ENCODE data around the gene SYT1.
A peak's percentile ranks its signal among the peaks of the same experiment; 100 is the strongest.

Gene SYT1

DNA sequence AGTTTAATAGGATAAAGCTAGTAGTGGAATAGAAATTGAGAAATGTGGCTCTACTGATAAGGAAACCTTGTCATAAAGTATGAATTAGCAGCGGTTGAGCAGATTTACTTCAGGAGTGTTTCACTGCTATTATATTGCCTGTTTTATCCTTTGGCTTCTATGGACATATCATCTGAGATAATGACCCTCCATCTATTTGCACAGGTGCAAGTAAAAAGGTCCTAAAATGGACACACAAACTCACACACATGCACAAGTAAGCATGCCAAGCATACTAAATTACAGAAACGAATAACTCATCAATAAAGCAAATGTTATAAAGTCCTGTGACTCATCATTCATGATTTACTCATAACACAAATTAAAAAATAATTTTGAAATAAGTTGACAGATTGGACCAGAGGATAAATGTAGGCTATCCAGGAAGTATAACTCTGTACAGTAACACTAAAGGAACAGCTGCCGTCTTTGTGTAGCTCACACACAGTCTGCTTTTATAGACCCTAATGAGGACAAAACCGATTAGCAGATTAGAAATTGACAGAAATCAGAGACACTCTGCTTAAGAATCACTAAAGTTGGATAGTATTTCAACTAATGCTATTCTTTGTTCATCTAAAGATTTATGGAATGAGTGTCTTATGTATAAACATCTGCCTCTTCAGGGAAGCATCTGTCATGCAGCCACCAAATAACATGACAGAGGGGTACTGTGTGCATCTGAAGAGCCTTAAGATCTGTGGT, 73.9 kb downstream of the SYT1 start:
- no peak overlapping the region for H3K4me3 ChIP-seq (ENCODE audit: control insufficient read depth, low read depth, low read length)
- TF ChIP-seq, protein P1, sequence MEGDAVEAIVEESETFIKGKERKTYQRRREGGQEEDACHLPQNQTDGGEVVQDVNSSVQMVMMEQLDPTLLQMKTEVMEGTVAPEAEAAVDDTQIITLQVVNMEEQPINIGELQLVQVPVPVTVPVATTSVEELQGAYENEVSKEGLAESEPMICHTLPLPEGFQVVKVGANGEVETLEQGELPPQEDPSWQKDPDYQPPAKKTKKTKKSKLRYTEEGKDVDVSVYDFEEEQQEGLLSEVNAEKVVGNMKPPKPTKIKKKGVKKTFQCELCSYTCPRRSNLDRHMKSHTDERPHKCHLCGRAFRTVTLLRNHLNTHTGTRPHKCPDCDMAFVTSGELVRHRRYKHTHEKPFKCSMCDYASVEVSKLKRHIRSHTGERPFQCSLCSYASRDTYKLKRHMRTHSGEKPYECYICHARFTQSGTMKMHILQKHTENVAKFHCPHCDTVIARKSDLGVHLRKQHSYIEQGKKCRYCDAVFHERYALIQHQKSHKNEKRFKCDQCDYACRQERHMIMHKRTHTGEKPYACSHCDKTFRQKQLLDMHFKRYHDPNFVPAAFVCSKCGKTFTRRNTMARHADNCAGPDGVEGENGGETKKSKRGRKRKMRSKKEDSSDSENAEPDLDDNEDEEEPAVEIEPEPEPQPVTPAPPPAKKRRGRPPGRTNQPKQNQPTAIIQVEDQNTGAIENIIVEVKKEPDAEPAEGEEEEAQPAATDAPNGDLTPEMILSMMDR (conservative IDR thresholded peaks at IDR 0.05; ENCODE audit: control insufficient read depth, insufficient read depth, low read depth, low read length), result no peak
- DNase-seq (ENCODE audit: low read depth), result no peak

DNA sequence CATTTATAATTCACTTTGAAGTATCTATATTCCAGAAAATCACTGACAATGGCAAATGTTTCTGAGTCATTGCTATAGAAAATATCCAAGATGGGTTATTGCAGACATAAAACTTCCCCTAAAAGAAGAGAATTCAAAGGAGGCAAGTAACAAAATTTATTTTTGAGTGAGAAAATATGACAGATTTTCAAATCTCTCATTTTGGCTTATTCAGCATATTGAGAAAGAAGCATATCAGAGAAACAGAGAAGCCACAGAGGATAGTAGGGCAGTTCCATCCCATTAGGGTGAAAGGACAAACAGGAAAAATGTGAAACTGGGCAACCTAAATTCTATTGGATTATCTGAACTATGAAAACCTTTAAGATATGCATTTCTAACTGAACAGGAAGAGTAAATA, 85.0 kb downstream of the SYT1 start:
- no peak for DNase-seq (ENCODE audit: low read depth)
- no peak overlapping the region for H3K4me3 ChIP-seq (ENCODE audit: control insufficient read depth, low read depth, low read length)
- TF ChIP-seq, protein P1 (conservative IDR thresholded peaks at IDR 0.05; ENCODE audit: control insufficient read depth, insufficient read depth, low read depth, low read length), result no peak

DNA sequence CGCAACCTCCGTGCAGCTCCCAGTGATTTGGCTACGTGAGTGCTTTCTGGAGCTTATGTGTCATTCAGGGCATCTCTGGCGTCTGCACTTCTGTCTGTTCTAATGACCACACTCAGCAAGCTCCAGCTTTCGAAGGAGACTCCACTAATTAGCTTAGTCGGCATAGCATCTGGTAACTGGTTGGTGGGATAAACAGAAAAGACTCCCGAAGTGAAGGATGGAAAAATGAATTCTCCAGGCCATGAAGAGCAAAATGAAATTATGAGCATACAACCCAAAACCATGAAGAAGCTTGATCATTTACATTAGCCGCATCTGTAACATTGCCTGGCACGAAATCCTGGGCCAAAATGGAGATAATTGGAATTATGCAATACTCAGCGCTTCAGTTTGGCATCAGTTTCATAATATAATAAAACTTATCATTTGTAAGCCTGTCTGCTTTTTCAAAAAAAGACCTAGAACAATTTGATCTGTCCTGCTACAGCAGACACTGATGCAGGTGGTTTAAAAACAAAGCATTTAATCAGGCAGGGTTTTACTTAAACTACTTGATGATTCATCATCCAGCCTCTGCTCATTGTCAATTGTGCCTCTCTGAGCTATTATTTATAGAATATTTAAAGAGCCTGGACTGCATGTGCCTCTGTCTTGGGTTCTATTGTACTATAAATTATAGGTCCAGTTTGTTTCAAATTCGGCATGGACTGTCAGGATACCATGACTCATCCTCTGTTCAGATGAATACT, 87.4 kb downstream of the SYT1 start:
- peak; percentile 18 for DNase-seq (ENCODE audit: low read depth)
- TF ChIP-seq, protein P1 (conservative IDR thresholded peaks at IDR 0.05; ENCODE audit: control insufficient read depth, insufficient read depth, low read depth, low read length), result no peak
- H3K4me3 ChIP-seq (ENCODE audit: control insufficient read depth, low read depth, low read length), result no peak overlapping the region

DNA sequence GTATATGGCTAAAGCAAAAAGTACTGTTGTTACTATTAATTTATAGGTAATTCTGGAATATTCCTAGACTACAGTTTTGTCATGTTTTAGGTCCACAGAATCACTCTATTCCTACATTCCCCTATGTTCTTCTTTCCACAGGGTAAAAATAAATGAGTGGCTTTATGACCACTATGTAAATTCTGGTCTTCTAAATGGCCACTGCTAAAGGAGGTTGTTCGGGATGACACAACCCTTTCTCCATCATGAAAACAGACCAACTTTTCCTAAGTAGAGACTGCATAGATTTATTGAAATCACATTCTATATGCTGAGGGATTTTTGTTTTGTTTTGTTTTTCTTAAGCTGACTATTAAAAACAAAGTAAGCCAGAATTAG, 88.0 kb downstream of the SYT1 start:
- TF ChIP-seq, protein P1 (conservative IDR thresholded peaks at IDR 0.05; ENCODE audit: control insufficient read depth, insufficient read depth, low read depth, low read length), result no peak
- no peak for DNase-seq (ENCODE audit: low read depth)
- no peak overlapping the region for H3K4me3 ChIP-seq (ENCODE audit: control insufficient read depth, low read depth, low read length)

DNA sequence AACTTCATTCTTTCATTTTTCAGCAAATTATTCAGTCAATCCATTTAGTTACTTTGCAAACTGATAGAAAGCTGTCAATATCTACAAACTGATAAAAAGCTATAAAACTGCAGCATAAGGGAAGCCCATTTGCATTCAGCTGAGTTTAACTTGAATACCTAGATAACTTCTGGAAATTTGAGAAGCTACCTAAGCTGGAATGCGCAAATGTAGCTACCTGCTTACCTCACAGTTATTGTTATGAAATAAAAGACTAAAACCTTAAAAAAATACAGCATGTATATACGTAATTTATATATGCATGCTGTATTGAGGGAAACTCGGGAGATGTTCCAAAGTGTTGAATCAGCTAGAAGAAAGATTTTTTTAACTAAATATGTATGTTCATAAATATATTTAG, 94.4 kb downstream of the SYT1 start:
- no peak for DNase-seq (ENCODE audit: low read depth)
- no peak overlapping the region for H3K4me3 ChIP-seq (ENCODE audit: control insufficient read depth, low read depth, low read length)
- TF ChIP-seq, protein P1 (conservative IDR thresholded peaks at IDR 0.05; ENCODE audit: control insufficient read depth, insufficient read depth, low read depth, low read length), result no peak

DNA sequence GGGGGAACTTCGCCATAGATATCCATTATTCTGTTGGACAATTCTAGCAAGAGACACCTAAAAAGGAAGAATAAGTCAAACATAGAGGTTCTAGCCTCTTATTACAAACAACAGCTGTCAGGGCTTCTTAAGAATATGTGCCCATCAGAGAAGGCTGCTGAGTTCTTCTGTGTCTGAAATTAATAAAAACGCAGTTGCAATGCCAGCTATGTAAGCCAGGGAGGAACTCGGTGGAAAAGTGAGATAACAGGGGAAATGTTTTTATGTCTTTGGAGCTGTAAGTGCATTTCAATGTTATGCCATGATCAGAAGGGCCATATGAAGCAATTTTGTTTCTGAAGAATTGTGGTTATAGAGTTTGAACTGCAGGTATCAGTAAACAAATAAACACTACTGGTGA, 95.0 kb downstream of the SYT1 start:
- TF ChIP-seq, protein P1 (conservative IDR thresholded peaks at IDR 0.05; ENCODE audit: control insufficient read depth, insufficient read depth, low read depth, low read length), result peak; percentile 8
- no peak overlapping the region for H3K4me3 ChIP-seq (ENCODE audit: control insufficient read depth, low read depth, low read length)
- no peak for DNase-seq (ENCODE audit: low read depth)
